Nephron progenitor cell (in vitro differentiated cells): ENCODE measurements around the gene MBNL3.

Experiments used
- DNase-seq: peaks from one replicate; pipeline ENCODE4 v3.0.0; 2021
- H3K27ac Mint-ChIP-seq: 2 replicates; pipeline ENCODE4 v1.8.0; 2021; ENCODE audit warnings: mild to moderate bottlenecking, moderate library complexity, mixed read lengths
- H3K27me3 Mint-ChIP-seq: 2 replicates; pipeline ENCODE4 v1.8.0; 2021; ENCODE audit warnings: mild to moderate bottlenecking, low read depth, mixed read lengths; ENCODE audit not compliant: poor library complexity
- H3K36me3 Mint-ChIP-seq: 2 replicates; pipeline ENCODE4 v1.8.0; 2021; ENCODE audit warnings: low read depth, mixed read lengths
- H3K4me1 Mint-ChIP-seq: 2 replicates; pipeline ENCODE4 v1.8.0; 2021; ENCODE audit warnings: mixed read lengths
- H3K4me3 Mint-ChIP-seq: 2 replicates; pipeline ENCODE4 v1.8.0; 2021; ENCODE audit warnings: mild to moderate bottlenecking, moderate library complexity, mixed read lengths
- H3K9me3 Mint-ChIP-seq: 2 replicates; pipeline ENCODE4 v1.8.0; 2021; ENCODE audit warnings: mild to moderate bottlenecking, moderate library complexity, mixed read lengths
- CTCF ChIP-seq: fragments of 200-600 bp; sonication (generic); IDR thresholded peaks from 2 replicates; pipeline ENCODE4 v1.5.0; 2021; ENCODE audit warnings: antibody characterized with exemption

The MBNL3 gene

GRCh38 chrX:132426695-132427281 lies 62.0 kb downstream of the MBNL3 start:
- peaks cover 13% of the 10 kb centered on the region for H3K36me3 Mint-ChIP-seq
- H3K27me3 Mint-ChIP-seq, result no peaks in the 10 kb centered on the region
- no peak overlapping the region for H3K27ac Mint-ChIP-seq
- no peaks in the 10 kb centered on the region for H3K9me3 Mint-ChIP-seq
- H3K4me3 Mint-ChIP-seq, result no peak overlapping the region
- H3K4me1 Mint-ChIP-seq, result peaks cover 15% of the 10 kb centered on the region
- DNase-seq, result no peak
- no peak for TF ChIP-seq CTCF

GRCh38 chrX:132425744-132426318 lies 63.0 kb downstream of the MBNL3 start:
- no peak for DNase-seq
- Mint-ChIP-seq H3K27ac (no peak overlapping the region), H3K27me3 (no peaks in the 10 kb centered on the region), H3K36me3 (peaks cover 5% of the 10 kb centered on the region), H3K4me1 (peaks cover 15% of the 10 kb centered on the region), H3K9me3 (no peaks in the 10 kb centered on the region), H3K4me3 (no peak overlapping the region)
- no peak for TF ChIP-seq CTCF

GRCh38 chrX:132423323-132423722 lies 65.5 kb downstream of the MBNL3 start:
- Mint-ChIP-seq H3K4me1 (peaks cover 13% of the 10 kb centered on the region), H3K36me3 (peaks cover 11% of the 10 kb centered on the region), H3K9me3 (no peaks in the 10 kb centered on the region), H3K4me3 (no peak overlapping the region), H3K27me3 (no peaks in the 10 kb centered on the region), H3K27ac (no peak overlapping the region)
- no peak for TF ChIP-seq CTCF
- DNase-seq, result no peak

GRCh38 chrX:132415012-132415411 lies 73.8 kb downstream of the MBNL3 start:
- no peak for DNase-seq
- peaks cover 36% of the 10 kb centered on the region for H3K4me1 Mint-ChIP-seq
- peaks cover 9% of the 10 kb centered on the region for H3K36me3 Mint-ChIP-seq
- H3K27me3 Mint-ChIP-seq, result no peaks in the 10 kb centered on the region
- H3K27ac Mint-ChIP-seq, result no peak overlapping the region
- no peak overlapping the region for H3K4me3 Mint-ChIP-seq
- no peak for TF ChIP-seq CTCF
- H3K9me3 Mint-ChIP-seq, result no peaks in the 10 kb centered on the region

GRCh38 chrX:132414404-132414803 lies 74.4 kb downstream of the MBNL3 start:
- TF ChIP-seq CTCF, result no peak
- no peak overlapping the region for H3K4me3 Mint-ChIP-seq
- no peak for DNase-seq
- peaks cover 42% of the 10 kb centered on the region for H3K4me1 Mint-ChIP-seq
- no peak overlapping the region for H3K27ac Mint-ChIP-seq
- no peaks in the 10 kb centered on the region for H3K27me3 Mint-ChIP-seq
- H3K9me3 Mint-ChIP-seq, result no peaks in the 10 kb centered on the region
- peaks cover 3% of the 10 kb centered on the region for H3K36me3 Mint-ChIP-seq

GRCh38 chrX:132413459-132413858 lies 75.4 kb downstream of the MBNL3 start:
- Mint-ChIP-seq H3K36me3 (no peaks in the 10 kb centered on the region), H3K4me3 (no peak overlapping the region), H3K27me3 (no peaks in the 10 kb centered on the region), H3K4me1 (peaks cover 43% of the 10 kb centered on the region), H3K27ac (no peak overlapping the region), H3K9me3 (no peaks in the 10 kb centered on the region)
- no peak for TF ChIP-seq CTCF
- no peak for DNase-seq
